OCI-LY1 (cell line): Measurements from ENCODE around the gene RIOK3.
"Not testable (repeated sequence)": the region's sequence is repeated elsewhere in the genome, so short reads cannot be mapped to it uniquely, and the experiment has no call there.

Experiments used
- EZH2 ChIP-seq: fragments of 200-600 bp; sonication (generic), shearing (Covaris generic); IDR thresholded peaks from 2 replicates; pipeline ENCODE4 v1.8.0; 2017; ENCODE audit warnings: borderline replicate concordance, mixed run types, mild to moderate bottlenecking, antibody characterized with exemption, low read length, moderate library complexity, mixed read lengths
- TF ChIP-seq, protein P1 (sequence below): fragments of 200-600 bp; sonication (generic), shearing (Covaris generic); IDR thresholded peaks from 2 replicates; pipeline ENCODE4 v1.5.1; 2017; ENCODE audit warnings: mild to moderate bottlenecking, antibody characterized with exemption, low read length, moderate library complexity, mixed read lengths

GRCh38 chr18:23489586-23489985 is 36.5 kb downstream of the RIOK3 start:
- TF ChIP-seq, protein P1, sequence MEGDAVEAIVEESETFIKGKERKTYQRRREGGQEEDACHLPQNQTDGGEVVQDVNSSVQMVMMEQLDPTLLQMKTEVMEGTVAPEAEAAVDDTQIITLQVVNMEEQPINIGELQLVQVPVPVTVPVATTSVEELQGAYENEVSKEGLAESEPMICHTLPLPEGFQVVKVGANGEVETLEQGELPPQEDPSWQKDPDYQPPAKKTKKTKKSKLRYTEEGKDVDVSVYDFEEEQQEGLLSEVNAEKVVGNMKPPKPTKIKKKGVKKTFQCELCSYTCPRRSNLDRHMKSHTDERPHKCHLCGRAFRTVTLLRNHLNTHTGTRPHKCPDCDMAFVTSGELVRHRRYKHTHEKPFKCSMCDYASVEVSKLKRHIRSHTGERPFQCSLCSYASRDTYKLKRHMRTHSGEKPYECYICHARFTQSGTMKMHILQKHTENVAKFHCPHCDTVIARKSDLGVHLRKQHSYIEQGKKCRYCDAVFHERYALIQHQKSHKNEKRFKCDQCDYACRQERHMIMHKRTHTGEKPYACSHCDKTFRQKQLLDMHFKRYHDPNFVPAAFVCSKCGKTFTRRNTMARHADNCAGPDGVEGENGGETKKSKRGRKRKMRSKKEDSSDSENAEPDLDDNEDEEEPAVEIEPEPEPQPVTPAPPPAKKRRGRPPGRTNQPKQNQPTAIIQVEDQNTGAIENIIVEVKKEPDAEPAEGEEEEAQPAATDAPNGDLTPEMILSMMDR: not testable (repeated sequence)
- TF ChIP-seq EZH2: not testable (repeated sequence)
